H9 (cell line): ENCODE measurements around the gene ARID3A. TPM values are rescaled to one million over a fixed set of nuclear protein-coding genes. Genes with fewer than 3 reads are reported as not detected.
A peak's percentile ranks its signal among the peaks of the same experiment; 100 is the strongest.

Experiments
- DNase-seq: peaks from one replicate; pipeline ENCODE4 v3.0.0-alpha.2; 2017
- H2AFZ ChIP-seq: one replicate; pipeline ENCODE4 v1.6.1; 2013; ENCODE audit warnings: mild to moderate bottlenecking, low read length, control low read depth, moderate library complexity
- H2AK5ac ChIP-seq: 2 replicates; pipeline ENCODE4 v1.6.1; 2013; ENCODE audit warnings: low read length, control low read depth, mixed read lengths; ENCODE audit not compliant: insufficient read length
- H2BK120ac ChIP-seq: one replicate; pipeline ENCODE4 v1.6.1; 2013; ENCODE audit warnings: low read depth, mild to moderate bottlenecking, low read length, control low read depth, inconsistent platforms; ENCODE audit not compliant: poor library complexity, severe bottlenecking
- H2BK12ac ChIP-seq: 2 replicates; pipeline ENCODE4 v1.6.1; 2013; ENCODE audit warnings: low read length, control low read depth, mixed read lengths, low read depth; ENCODE audit not compliant: insufficient read length
- H2BK15ac ChIP-seq: 2 replicates; pipeline ENCODE4 v1.6.1; 2013; ENCODE audit warnings: low read depth, low read length, control low read depth
- H2BK20ac ChIP-seq: one replicate; pipeline ENCODE4 v1.6.1; 2013; ENCODE audit warnings: low read depth, mild to moderate bottlenecking, low read length, control low read depth, inconsistent platforms; ENCODE audit not compliant: poor library complexity, severe bottlenecking
- H2BK5ac ChIP-seq: 2 replicates; pipeline ENCODE4 v1.6.1; 2013; ENCODE audit warnings: low read length, control low read depth, mixed read lengths; ENCODE audit not compliant: insufficient read length
- H3K14ac ChIP-seq: 2 replicates; pipeline ENCODE4 v1.6.1; 2013; ENCODE audit warnings: low read length, control low read depth; ENCODE audit not compliant: insufficient read depth
- H3K18ac ChIP-seq: 2 replicates; pipeline ENCODE4 v1.6.1; 2013; ENCODE audit warnings: low read depth, mild to moderate bottlenecking, mixed read lengths, low read length, control low read depth; ENCODE audit not compliant: insufficient read length
- H3K23ac ChIP-seq: 2 replicates; pipeline ENCODE4 v1.6.1; 2013; ENCODE audit warnings: low read length, control low read depth, mixed read lengths, low read depth; ENCODE audit not compliant: insufficient read length
- H3K23me2 ChIP-seq: 2 replicates; pipeline ENCODE4 v1.6.1; 2013; ENCODE audit warnings: low read depth, mild to moderate bottlenecking, mixed read lengths, low read length, control low read depth; ENCODE audit not compliant: insufficient read length, poor library complexity, severe bottlenecking
- H3K27ac ChIP-seq: 2 replicates; pipeline ENCODE4 v1.5.1; 2013; ENCODE audit warnings: low read length, control low read depth, mixed read lengths, low read depth; ENCODE audit not compliant: insufficient read length
- H3K27me3 ChIP-seq: 2 replicates; pipeline ENCODE4 v1.6.1; 2013; ENCODE audit warnings: low read length, control low read depth, inconsistent platforms; ENCODE audit not compliant: insufficient read depth
- H3K4ac ChIP-seq: 2 replicates; pipeline ENCODE4 v1.6.1; 2013; ENCODE audit warnings: low read depth, mild to moderate bottlenecking, control low read depth, inconsistent platforms, low read length, moderate library complexity
- H3K4me1 ChIP-seq: 2 replicates; pipeline ENCODE4 v1.6.1; 2013; ENCODE audit warnings: low read length, control low read depth, inconsistent platforms; ENCODE audit not compliant: insufficient read depth
- H3K4me2 ChIP-seq: 2 replicates; pipeline ENCODE4 v1.6.1; 2013; ENCODE audit warnings: low read length, control low read depth, mixed read lengths; ENCODE audit not compliant: insufficient read length, insufficient read depth
- H3K56ac ChIP-seq: 2 replicates; pipeline ENCODE4 v1.6.1; 2013; ENCODE audit warnings: low read depth, mild to moderate bottlenecking, mixed read lengths, low read length, control low read depth; ENCODE audit not compliant: insufficient read length
- H3K79me1 ChIP-seq: 2 replicates; pipeline ENCODE4 v1.6.1; 2013; ENCODE audit warnings: low read depth, mild to moderate bottlenecking, moderate library complexity, low read length, control low read depth, inconsistent platforms; ENCODE audit not compliant: insufficient read depth, poor library complexity, severe bottlenecking
- H3K79me2 ChIP-seq: 2 replicates; pipeline ENCODE4 v1.6.1; 2013; ENCODE audit warnings: low read length, control low read depth, inconsistent platforms; ENCODE audit not compliant: insufficient read depth
- H3K9ac ChIP-seq: 2 replicates; pipeline ENCODE4 v1.6.1; 2013; ENCODE audit warnings: low read length, control low read depth, mixed read lengths; ENCODE audit not compliant: insufficient read length; ENCODE audit errors: extremely low read depth
- H3K9me3 ChIP-seq: one replicate; pipeline ENCODE4 v1.6.1; 2013; ENCODE audit warnings: low read depth, low read length, inconsistent platforms; ENCODE audit not compliant: control insufficient read depth
- H3T11ph ChIP-seq: one replicate; pipeline ENCODE4 v1.6.1; 2013; ENCODE audit warnings: mild to moderate bottlenecking, low read length, control low read depth, inconsistent platforms
- H4K20me1 ChIP-seq: one replicate; pipeline ENCODE4 v1.6.1; 2013; ENCODE audit not compliant: control insufficient read depth, insufficient read length, insufficient read depth
- H4K5ac ChIP-seq: 2 replicates; pipeline ENCODE4 v1.6.1; 2013; ENCODE audit warnings: low read depth, mild to moderate bottlenecking, mixed read lengths, low read length, control low read depth; ENCODE audit not compliant: insufficient read length
- H4K8ac ChIP-seq: replicated peaks from 2 replicates; pipeline ENCODE4 v1.6.1; 2013; ENCODE audit warnings: low read length, control low read depth, mixed read lengths, low read depth; ENCODE audit not compliant: insufficient read length
- H4K91ac ChIP-seq: 2 replicates; pipeline ENCODE4 v1.6.1; 2013; ENCODE audit warnings: low read depth, mild to moderate bottlenecking, moderate library complexity, mixed read lengths, low read length, control low read depth; ENCODE audit not compliant: insufficient read length
- H3K27ac Mint-ChIP-seq, 3 experiments: 2 replicates in 2 of 3; 3 replicates in 1 of 3; pipeline ENCODE4 v1.8.0; 2020 to 2021; ENCODE audit warnings: mixed read lengths in 3 of 3, mild to moderate bottlenecking in 1 of 3, moderate library complexity in 1 of 3
- H3K27me3 Mint-ChIP-seq: 2 replicates; pipeline ENCODE4 v1.8.0; 2021; ENCODE audit warnings: low read depth, mild to moderate bottlenecking, moderate library complexity, mixed read lengths
- H3K36me3 Mint-ChIP-seq, 3 experiments: 2 replicates in 2 of 3; 3 replicates in 1 of 3; pipeline ENCODE4 v1.8.0; 2020 to 2021; ENCODE audit warnings: low read depth in 3 of 3, mixed read lengths in 3 of 3; ENCODE audit not compliant: insufficient read depth in 1 of 3
- H3K4me1 Mint-ChIP-seq, 2 experiments: 2 replicates each; pipeline ENCODE4 v1.8.0; 2020; ENCODE audit warnings: mixed read lengths in 2 of 2
- H3K4me3 Mint-ChIP-seq, 2 experiments: 2 replicates in 1 of 2; 3 replicates in 1 of 2; pipeline ENCODE4 v1.8.0; 2020 to 2021; ENCODE audit warnings: mild to moderate bottlenecking in 2 of 2, mixed read lengths in 2 of 2, moderate library complexity in 1 of 2
- H3K9me3 Mint-ChIP-seq, 2 experiments: 2 replicates in 1 of 2; 3 replicates in 1 of 2; pipeline ENCODE4 v1.8.0; 2020; ENCODE audit warnings: mild to moderate bottlenecking in 2 of 2, mixed read lengths in 2 of 2, moderate library complexity in 1 of 2
- WGBS: extraction: QIAGEN DNeasy Blood & Tissue Kit; methylation state at CpG from one replicate; pipeline ENCODE4 v1.1.7; 2013; ENCODE audit warnings: missing lambda C conversion rate, low lambda C conversion rate, mixed read lengths; ENCODE audit not compliant: insufficient read length; ENCODE audit errors: extremely low coverage; 5-methylcytosine and 5-hydroxymethylcytosine counted together
- total RNA-seq: library from RNA; stranded (reverse); gene quantifications from 2 replicates; pipeline ENCODE4 v1.2.1, GENCODE V29; 2021
- TF ChIP-seq, protein P1 (sequence below): fragments of 200-600 bp; sonication (generic); conservative IDR thresholded peaks from 3 replicates; pipeline ENCODE4 v1.8.0; 2021; ENCODE audit warnings: antibody characterized with exemption, mild to moderate bottlenecking

Gene ARID3A
- total RNA-seq, 1 experiment from 2014 or later: 98.3 TPM

DNA sequence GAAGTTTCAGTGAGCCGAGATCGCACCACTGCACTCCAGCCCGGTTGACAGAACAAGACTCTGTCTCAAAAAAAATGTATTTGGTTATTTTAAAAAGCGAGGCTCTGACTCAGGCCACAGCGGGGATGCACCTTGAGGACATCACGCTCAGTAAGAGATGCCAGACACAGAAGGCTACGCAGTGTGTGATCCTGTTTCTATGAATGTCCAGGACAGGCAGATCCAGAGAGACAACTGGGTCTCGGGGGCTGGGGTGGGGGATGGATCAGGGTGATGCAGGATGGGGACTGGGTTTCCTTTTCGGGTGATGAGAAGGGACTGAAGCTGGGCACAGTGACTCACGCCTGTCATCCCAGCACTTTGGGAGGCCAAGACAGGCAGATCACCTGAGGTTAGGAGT is 38.2 kb upstream of the ARID3A start:
- no peaks in the 10 kb centered on the region for H3K27me3 ChIP-seq
- no peak overlapping the region for H3K18ac ChIP-seq
- H2AK5ac ChIP-seq: no peak overlapping the region
- Mint-ChIP-seq H3K9me3 (no peaks in the 10 kb centered on the region), H3K4me3 (no peak overlapping the region), H3K27me3 (no peaks in the 10 kb centered on the region), H3K27ac (peak overlapping the region in 1 of 3 experiments; percentile 44; a peak in 1 of 7 replicates), H3K4me1 (peaks cover 0 to 3% of the 10 kb centered on the region in 2 experiments; a peak in 1 of 4 replicates), H3K36me3 (peaks cover 0 to 46% (median 34%) of the 10 kb centered on the region in 3 experiments; a peak in 5 of 7 replicates)
- H3K23me2 ChIP-seq: peaks cover 4% of the 10 kb centered on the region
- H3K27ac ChIP-seq: no peak overlapping the region
- DNase-seq: no peak
- no peak overlapping the region for H3K14ac ChIP-seq
- no peak overlapping the region for H2BK15ac ChIP-seq
- H2BK12ac ChIP-seq: no peak overlapping the region
- H2AFZ ChIP-seq: no peak overlapping the region
- no peaks in the 10 kb centered on the region for H3K4me1 ChIP-seq
- no peak overlapping the region for H2BK5ac ChIP-seq
- H2BK20ac ChIP-seq: no peak overlapping the region
- H4K8ac ChIP-seq: no peak overlapping the region
- no peaks in the 10 kb centered on the region; the same call in 1 of the 2 replicates for H3K79me2 ChIP-seq
- WGBS: no CpG with 5 or more reads among the region's 10 CpGs
- H3K4me2 ChIP-seq: no peak overlapping the region
- H4K91ac ChIP-seq: no peak overlapping the region
- H4K20me1 ChIP-seq: peaks cover 2% of the 10 kb centered on the region
- H3K9ac ChIP-seq: no peak overlapping the region
- H3T11ph ChIP-seq: no peak overlapping the region
- no peaks in the 10 kb centered on the region for H3K9me3 ChIP-seq
- H3K4ac ChIP-seq: no peak overlapping the region
- H3K56ac ChIP-seq: no peak overlapping the region
- no peak overlapping the region for H4K5ac ChIP-seq
- H3K23ac ChIP-seq: no peak overlapping the region
- no peaks in the 10 kb centered on the region for H3K79me1 ChIP-seq
- TF ChIP-seq, protein P1, sequence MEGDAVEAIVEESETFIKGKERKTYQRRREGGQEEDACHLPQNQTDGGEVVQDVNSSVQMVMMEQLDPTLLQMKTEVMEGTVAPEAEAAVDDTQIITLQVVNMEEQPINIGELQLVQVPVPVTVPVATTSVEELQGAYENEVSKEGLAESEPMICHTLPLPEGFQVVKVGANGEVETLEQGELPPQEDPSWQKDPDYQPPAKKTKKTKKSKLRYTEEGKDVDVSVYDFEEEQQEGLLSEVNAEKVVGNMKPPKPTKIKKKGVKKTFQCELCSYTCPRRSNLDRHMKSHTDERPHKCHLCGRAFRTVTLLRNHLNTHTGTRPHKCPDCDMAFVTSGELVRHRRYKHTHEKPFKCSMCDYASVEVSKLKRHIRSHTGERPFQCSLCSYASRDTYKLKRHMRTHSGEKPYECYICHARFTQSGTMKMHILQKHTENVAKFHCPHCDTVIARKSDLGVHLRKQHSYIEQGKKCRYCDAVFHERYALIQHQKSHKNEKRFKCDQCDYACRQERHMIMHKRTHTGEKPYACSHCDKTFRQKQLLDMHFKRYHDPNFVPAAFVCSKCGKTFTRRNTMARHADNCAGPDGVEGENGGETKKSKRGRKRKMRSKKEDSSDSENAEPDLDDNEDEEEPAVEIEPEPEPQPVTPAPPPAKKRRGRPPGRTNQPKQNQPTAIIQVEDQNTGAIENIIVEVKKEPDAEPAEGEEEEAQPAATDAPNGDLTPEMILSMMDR: no peak
- H2BK120ac ChIP-seq: no peak overlapping the region
